Measurements from ENCODE around the gene NRG2. TPM values are rescaled to one million over a fixed set of nuclear protein-coding genes. Genes with fewer than 3 reads are reported as not detected.

Gene NRG2
- total RNA-seq, 2 donors from 2014 or later, result 6.6 to 11.1 TPM

GRCh38 chr5:139961435-139962157 lies 81.5 kb downstream of the NRG2 start:
- intact Hi-C loops (cut with DNase I), result no loop called here
- no peaks in the 10 kb centered on the region for H3K9me3 ChIP-seq
- no peak overlapping the region for H3K27ac ChIP-seq
- H3K4me1 ChIP-seq (replicated peaks), result no peaks in the 10 kb centered on the region
- no peak overlapping the region for H3K4me3 ChIP-seq
- WGBS, result 87% methylated on average over 5 of the region's 5 CpGs
- no peak for DNase-seq (ENCODE audit: low spot score)
- H3K27me3 ChIP-seq (replicated peaks; ENCODE audit: insufficient read depth), result no peaks in the 10 kb centered on the region
- no peaks in the 10 kb centered on the region for H3K36me3 ChIP-seq
- no peak for TF ChIP-seq POLR2AphosphoS5 (IDR thresholded peaks at IDR 0.05)
- no peak for TF ChIP-seq CTCF (IDR thresholded peaks at IDR 0.05)
- TF ChIP-seq POLR2A (IDR thresholded peaks at IDR 0.05), result no peak

GRCh38 chr5:139960723-139961383 lies 82.2 kb downstream of the NRG2 start:
- DNase-seq (ENCODE audit: low spot score), result no peak
- H3K27ac ChIP-seq, result no peak overlapping the region
- H3K9me3 ChIP-seq, result no peaks in the 10 kb centered on the region
- TF ChIP-seq POLR2AphosphoS5 (IDR thresholded peaks at IDR 0.05) (no peak), CTCF (IDR thresholded peaks at IDR 0.05) (no peak), POLR2A (IDR thresholded peaks at IDR 0.05) (no peak)
- H3K4me3 ChIP-seq, result no peak overlapping the region
- no peaks in the 10 kb centered on the region for H3K4me1 ChIP-seq (replicated peaks)
- H3K27me3 ChIP-seq (replicated peaks; ENCODE audit: insufficient read depth), result no peaks in the 10 kb centered on the region
- H3K36me3 ChIP-seq, result no peaks in the 10 kb centered on the region
- intact Hi-C loops (cut with DNase I), result no loop called here
- WGBS, result 81% methylated on average over 9 of the region's 9 CpGs

- 81% methylated on average over 4 of the region's 4 CpGs for WGBS
- H3K4me1 ChIP-seq (replicated peaks), result no peaks in the 10 kb centered on the region
- no peaks in the 10 kb centered on the region for H3K27me3 ChIP-seq (replicated peaks; ENCODE audit: insufficient read depth)
- H3K36me3 ChIP-seq, result no peaks in the 10 kb centered on the region
- H3K9me3 ChIP-seq, result no peaks in the 10 kb centered on the region
- TF ChIP-seq POLR2AphosphoS5 (IDR thresholded peaks at IDR 0.05) (no peak), POLR2A (IDR thresholded peaks at IDR 0.05) (no peak), CTCF (IDR thresholded peaks at IDR 0.05) (no peak)
- DNase-seq (ENCODE audit: low spot score), result no peak
- no peak overlapping the region for H3K4me3 ChIP-seq
- intact Hi-C loops (cut with DNase I), result no loop called here
- H3K27ac ChIP-seq, result no peak overlapping the region
These were observed 84.5 kb downstream of the NRG2 start for GRCh38 chr5:139958432-139959148.

GRCh38 chr5:139956342-139956741 lies 86.8 kb downstream of the NRG2 start:
- H3K27ac ChIP-seq, result no peak overlapping the region
- no peaks in the 10 kb centered on the region for H3K9me3 ChIP-seq
- WGBS, result 96% methylated on average over 4 of the region's 4 CpGs
- no peak for DNase-seq (ENCODE audit: low spot score)
- H3K36me3 ChIP-seq, result no peaks in the 10 kb centered on the region
- intact Hi-C loops (cut with DNase I), result no loop called here
- H3K4me3 ChIP-seq, result no peak overlapping the region
- no peak for TF ChIP-seq POLR2A (IDR thresholded peaks at IDR 0.05)
- no peak for TF ChIP-seq POLR2AphosphoS5 (IDR thresholded peaks at IDR 0.05)
- no peak for TF ChIP-seq CTCF (IDR thresholded peaks at IDR 0.05)
- H3K27me3 ChIP-seq (replicated peaks; ENCODE audit: insufficient read depth), result no peaks in the 10 kb centered on the region
- H3K4me1 ChIP-seq (replicated peaks), result no peaks in the 10 kb centered on the region

All from prostate gland (tissue), 2 donors.